Upper lobe of right lung (tissue), 1 donor: ENCODE data around the gene POLR2C. TPM values are rescaled to one million over a fixed set of nuclear protein-coding genes. Genes with fewer than 3 reads are reported as not detected.

Experiments used
- ATAC-seq: fragments of 200-7000 bp; cut with Tn5 transposase; one replicate; pipeline ENCODE4 v1.9.1; 2020; ENCODE audit warnings: mild to moderate bottlenecking, moderate library complexity
- DNase-seq: peaks from one replicate; pipeline ENCODE4 v3.0.0-alpha.2; 2020
- H3K27ac ChIP-seq: fragments of 200-600 bp; one replicate; pipeline ENCODE4 v1.8.0; 2022
- H3K27me3 ChIP-seq: fragments of 200-600 bp; one replicate; pipeline ENCODE4 v1.8.0; 2022; ENCODE audit warnings: mild to moderate bottlenecking
- H3K36me3 ChIP-seq: fragments of 200-600 bp; one replicate; pipeline ENCODE4 v1.8.0; 2022
- H3K4me1 ChIP-seq: fragments of 200-600 bp; one replicate; pipeline ENCODE4 v1.8.0; 2022
- H3K4me3 ChIP-seq: fragments of 200-600 bp; one replicate; pipeline ENCODE4 v1.8.0; 2022; ENCODE audit warnings: mild to moderate bottlenecking
- H3K9me3 ChIP-seq: fragments of 200-600 bp; one replicate; pipeline ENCODE4 v1.8.0; 2022
- CTCF ChIP-seq: fragments of 200-600 bp; IDR thresholded peaks from one replicate; pipeline ENCODE4 v1.8.0; 2022; ENCODE audit warnings: antibody characterized with exemption
- intact Hi-C: fragments of 100-400 bp; cut with DNase I; formaldehyde crosslinking; loops from one replicate; pipeline ENCODE4 v1.11.0; 2022
- total RNA-seq: library from RNA; stranded (reverse); fragmentation: NEBNext Ultra II Directional; extraction: Animal tissue kit (Norgen Biotek cat#: 25700); gene quantifications from one replicate; pipeline ENCODE4 v1.2.1, GENCODE V29; 2021
- donor health status: DM: no; HTN: yes; CAD: no; lungs with severe emphysema.

The POLR2C gene
- total RNA-seq, 1 donor from 2014 or later, result 85.1 TPM

DNA sequence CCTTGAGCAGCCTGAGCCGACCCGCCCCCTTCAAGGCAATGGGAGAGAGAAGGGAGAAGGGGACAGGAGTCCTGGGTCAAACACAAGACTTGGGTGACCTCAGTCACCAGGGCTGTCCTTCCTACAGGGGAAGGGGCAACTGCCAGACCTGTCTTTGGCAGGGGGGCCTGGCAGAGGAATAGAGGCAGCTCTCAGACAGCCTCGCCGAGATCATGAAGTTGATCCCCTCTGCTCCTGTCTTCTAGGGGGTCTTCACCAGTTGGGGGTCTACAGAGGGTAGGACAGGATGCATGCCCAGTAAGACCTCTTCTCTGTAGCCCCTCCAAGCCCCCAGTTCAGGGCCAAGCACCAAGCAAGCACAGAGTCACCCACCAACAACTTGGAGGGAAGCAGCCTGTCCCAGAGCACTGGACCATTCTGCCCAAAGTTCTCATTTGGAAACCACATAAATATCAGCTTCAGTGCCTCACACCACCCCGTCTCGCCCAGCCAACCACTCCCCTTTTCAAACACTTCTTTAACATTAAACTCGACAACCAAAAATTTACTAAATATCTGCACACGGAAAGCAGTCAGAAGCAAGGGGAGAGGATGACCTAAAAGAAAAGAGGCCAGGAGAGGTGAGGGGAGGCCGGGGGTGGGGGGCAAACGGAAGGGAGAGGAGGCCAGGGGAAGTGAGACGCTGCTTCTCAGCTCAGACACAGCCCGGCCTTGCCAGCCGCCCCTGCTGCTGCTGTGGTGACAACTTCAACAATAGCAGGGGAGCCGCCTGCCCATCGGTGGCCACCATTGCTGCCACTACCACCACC, 16.1 kb downstream of the POLR2C start:
- Histone ChIP-seq H3K36me3 (peaks cover 12% of the 10 kb centered on the region), H3K9me3 (no peaks in the 10 kb centered on the region), H3K27ac (peak overlapping the region; percentile 66), H3K4me1 (peaks cover 52% of the 10 kb centered on the region), H3K4me3 (peak overlapping the region; percentile 55), H3K27me3 (no peaks in the 10 kb centered on the region)
- intact Hi-C loops, result loop anchor here (5.0 kb wide), 1 partner anchor 39 kb away; no protein-coding TSS in a partner anchor
- ATAC-seq (no peak), DNase-seq (no peak)
- no peak for TF ChIP-seq CTCF

DNA sequence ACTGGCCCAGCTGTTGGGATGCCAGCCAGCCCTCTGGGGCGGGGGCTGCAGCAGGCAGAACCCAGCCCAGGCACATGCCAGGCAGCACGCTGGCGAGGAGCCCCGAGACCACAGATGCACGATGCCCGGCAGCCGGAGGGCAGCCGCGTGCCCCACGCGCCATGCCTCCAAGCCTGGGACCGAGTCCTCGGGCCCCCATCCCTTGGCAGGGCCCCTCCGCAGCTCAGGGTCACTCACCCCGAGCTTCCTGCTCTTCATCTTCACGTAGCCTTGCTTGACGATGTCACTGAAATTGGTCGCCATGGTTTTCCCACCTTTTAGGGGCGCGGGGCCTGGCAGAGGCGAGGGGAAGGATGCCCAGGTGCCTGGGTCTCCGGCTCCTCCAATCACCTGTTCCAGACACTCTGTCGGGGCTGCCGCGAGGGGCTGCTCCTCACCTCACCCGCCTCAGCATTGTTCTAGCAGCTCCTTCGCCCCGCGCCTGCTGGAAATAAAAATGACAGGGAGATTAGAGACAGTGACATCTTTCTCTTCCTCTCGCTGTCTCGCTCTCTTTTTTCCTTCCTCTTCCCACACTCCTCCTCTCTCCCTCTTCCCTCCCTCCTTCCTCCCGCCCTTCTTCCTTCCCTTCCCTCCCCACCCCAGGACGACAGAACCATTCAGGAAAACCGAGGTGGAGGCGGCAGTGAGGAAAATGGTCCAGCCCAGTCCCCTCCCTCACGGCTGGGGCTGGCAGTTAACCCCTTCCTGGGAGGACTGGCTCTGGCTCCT, 16.9 kb downstream of the POLR2C start:
- Histone ChIP-seq H3K4me1 (peaks cover 52% of the 10 kb centered on the region), H3K27ac (peak overlapping the region; percentile 66), H3K36me3 (peaks cover 4% of the 10 kb centered on the region), H3K27me3 (no peaks in the 10 kb centered on the region), H3K4me3 (peak overlapping the region; percentile 55), H3K9me3 (no peaks in the 10 kb centered on the region)
- intact Hi-C loops, result loop anchor here (5.0 kb wide), 1 partner anchor 38 kb away; no protein-coding TSS in a partner anchor
- no peak for ATAC-seq
- no peak for TF ChIP-seq CTCF
- DNase-seq, result no peak

DNA sequence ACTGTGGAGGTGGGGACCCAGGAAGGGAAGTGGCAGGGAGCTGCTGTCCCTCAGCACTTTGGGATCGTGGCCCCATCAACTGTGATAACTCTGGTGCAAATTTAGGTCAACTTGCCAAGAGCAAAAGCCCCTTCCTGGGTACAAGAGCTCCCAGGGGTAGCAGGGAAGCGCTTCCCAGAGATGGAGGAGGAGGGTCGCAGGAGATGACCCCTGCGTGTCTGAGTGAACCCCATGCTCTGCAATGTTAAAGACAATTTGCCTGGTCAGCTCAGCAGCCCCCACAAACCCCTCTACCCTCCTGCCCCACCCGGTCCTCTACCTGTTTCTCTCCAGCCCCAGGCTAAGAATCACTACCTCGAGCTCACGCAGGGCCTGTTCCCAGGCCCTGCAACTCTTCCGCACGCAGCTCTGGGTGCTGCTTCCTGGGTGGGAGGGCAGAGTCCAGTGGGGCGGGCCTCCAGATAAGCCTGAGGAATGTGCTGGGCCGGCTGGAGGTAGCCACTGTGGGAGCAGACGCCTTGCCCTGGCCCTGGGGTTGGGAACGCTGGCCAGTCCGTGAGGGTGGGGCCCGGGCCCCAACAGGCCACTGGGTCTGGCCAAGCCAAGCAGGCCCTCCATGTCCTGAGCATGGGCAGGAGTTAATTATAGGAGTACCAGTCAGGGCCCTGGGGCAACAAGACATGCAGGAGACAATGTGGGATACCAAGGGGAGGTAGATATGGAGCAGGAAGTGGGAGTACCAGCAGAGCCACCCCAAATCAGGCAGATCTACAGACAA, 17.7 kb downstream of the POLR2C start:
- no peaks in the 10 kb centered on the region for H3K27me3 ChIP-seq
- no peak for TF ChIP-seq CTCF
- DNase-seq, result peak; percentile 85
- H3K4me3 ChIP-seq, result peak overlapping the region; percentile 55
- peak overlapping the region; percentile 66 for H3K27ac ChIP-seq
- intact Hi-C loops, result loop anchor here (5.0 kb wide), 1 partner anchor 37 kb away; no protein-coding TSS in a partner anchor
- peaks cover 56% of the 10 kb centered on the region for H3K4me1 ChIP-seq
- ATAC-seq, result peak; percentile 82
- no peaks in the 10 kb centered on the region for H3K36me3 ChIP-seq
- no peaks in the 10 kb centered on the region for H3K9me3 ChIP-seq

DNA sequence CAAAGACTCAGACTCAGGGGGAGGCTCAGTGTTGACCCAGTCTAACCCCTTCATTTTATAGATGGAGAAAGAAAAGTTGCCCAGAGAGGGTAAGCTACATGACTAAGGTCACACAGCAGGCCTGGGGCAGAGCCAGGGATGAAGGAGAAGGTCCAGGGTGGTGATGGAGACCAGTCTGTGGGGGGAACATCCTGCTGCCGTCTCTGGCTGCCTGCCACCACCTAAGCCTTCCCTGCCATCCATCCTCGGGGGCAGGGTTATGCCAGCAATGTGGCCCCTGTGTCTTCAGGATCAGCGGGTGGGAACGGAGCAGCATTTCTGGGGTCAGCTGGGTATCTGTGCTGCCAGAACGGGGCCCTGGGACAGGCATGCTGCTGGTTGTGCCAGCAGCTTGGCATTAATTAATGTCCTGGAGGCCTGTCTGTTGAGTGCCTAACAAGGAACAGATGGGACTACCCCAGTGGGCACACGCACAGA, 18.3 kb downstream of the POLR2C start:
- DNase-seq (no peak), ATAC-seq (no peak)
- no peaks in the 10 kb centered on the region for H3K36me3 ChIP-seq
- H3K4me1 ChIP-seq, result peaks cover 60% of the 10 kb centered on the region
- TF ChIP-seq CTCF, result no peak
- H3K27ac ChIP-seq, result peak overlapping the region; percentile 66
- H3K9me3 ChIP-seq, result no peaks in the 10 kb centered on the region
- H3K27me3 ChIP-seq, result no peaks in the 10 kb centered on the region
- intact Hi-C loops, result no loop called here
- no peak overlapping the region for H3K4me3 ChIP-seq

DNA sequence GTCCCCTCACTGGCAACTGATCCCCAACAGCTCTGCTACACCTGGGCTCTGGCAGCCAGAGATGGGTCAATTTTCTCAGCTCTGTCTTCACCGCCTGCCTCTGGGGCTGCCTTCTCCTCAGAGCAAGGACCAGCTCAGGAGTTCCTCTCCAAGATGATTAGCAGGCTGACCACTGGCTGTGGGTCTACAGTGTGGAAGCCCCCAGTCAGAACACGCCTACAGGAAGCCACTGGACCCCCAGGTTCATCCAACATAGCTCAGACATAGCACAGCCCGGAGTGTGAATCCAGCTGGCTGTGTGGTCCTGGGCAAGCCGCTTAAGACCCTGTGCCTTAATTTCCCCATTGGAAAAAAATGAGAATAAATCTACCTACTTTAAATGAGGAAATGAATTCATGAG, 18.9 kb downstream of the POLR2C start:
- DNase-seq, result no peak
- no peaks in the 10 kb centered on the region for H3K27me3 ChIP-seq
- no peaks in the 10 kb centered on the region for H3K9me3 ChIP-seq
- no peak for ATAC-seq
- intact Hi-C loops, result no loop called here
- TF ChIP-seq CTCF, result no peak
- no peaks in the 10 kb centered on the region for H3K36me3 ChIP-seq
- H3K4me3 ChIP-seq, result no peak overlapping the region
- H3K4me1 ChIP-seq, result peaks cover 54% of the 10 kb centered on the region
- H3K27ac ChIP-seq, result no peak overlapping the region
